SHP77 (cell line): ENCODE measurements around the gene PEA15.
A peak's percentile ranks its signal among the peaks of the same experiment; 100 is the strongest.

Experiments used
- DNase-seq, 2 experiments: peaks; one replicate each; lab custom pipeline; 2025; lab: John Stamatoyannopoulos, UW

The PEA15 gene

DNA sequence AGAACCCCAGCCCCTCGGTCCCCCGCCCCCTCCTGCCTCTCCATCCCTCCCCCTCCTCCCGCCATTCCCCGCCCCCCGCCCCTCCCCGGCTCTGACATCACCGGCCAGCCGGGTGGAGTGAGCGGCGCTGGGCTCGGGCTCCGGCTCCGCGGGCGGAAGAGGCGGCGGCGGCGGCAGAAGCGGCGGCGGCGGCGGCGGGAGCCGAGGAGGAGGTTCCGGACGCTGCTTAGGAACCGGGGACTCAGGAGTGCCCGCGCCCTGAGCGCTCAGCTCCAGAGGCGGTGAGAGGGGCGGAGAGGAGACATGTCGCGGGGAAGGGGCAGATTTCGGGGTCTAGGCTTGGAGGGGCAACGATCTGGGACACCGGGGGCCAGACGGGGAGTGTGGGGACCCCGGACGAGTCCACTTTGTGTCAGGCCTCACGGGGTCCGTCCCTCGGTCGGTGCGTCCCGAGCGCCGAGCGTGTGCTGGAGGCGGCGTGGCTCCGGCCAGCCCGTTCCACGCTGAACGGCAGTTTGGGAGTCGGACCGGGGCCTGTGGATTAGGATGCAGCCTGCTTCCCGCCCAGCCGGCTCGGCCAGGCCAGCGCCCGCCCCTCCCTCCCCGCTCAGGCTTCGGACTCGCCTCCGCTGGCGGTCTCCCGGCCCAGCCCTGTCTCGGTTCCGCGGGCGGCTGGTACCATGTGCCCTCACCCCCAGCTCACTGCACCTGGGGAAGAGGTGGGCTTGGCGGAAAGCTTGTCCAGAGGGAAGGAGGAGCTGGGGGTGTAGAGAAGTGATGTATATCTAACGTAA is at the start of gene PEA15:
Gene PEA15, plus strand, starts transcription at position 143 of the 794 bp plus-strand sequence. CDS start 6,161 bp downstream, outside the sequence.
- peak in 1 of 2 experiments; percentile 66 for DNase-seq

DNA sequence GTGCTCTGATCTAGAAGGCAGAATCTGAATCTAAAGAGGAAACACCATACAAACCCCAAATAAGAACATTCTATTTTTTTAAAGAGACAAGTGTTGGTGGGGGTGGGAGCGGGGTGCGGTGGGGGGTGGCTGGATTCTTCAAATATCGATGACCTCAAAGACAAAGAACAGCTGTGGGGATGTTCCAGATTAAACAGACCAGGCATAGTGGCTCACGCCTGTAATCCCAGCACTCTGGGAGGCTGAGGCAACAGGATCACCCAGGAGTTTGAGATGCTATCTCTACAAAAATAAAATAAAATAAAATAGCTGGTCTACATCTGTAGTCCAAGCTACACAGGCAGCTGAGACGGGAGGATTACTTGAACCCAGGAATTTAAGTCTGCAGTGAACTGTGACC is 48.8 kb upstream of the PEA15 start:
- no peak for DNase-seq

DNA sequence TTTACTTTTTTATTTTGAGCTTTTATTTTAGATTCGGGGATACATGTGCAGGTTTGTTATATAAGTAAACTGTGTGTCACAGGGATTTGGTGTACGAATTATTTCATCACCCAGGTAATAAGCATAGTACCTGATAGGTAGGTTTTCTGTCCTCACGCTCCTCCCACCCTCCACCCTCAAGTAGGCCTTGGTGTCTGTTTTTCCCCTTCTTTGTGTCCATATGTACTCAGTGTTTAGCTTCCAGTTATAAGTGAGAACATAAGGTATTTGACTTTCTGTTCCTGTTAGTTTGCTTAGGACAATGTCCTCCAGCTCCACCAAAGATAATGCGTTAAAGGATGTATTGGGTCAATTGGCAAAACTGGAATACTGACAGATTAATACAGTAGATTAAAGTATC is 48.0 kb upstream of the PEA15 start:
- DNase-seq, result no peak

GRCh38 chr1:160158031-160158430 is 47.2 kb upstream of the PEA15 start:
- DNase-seq, result no peak

DNA sequence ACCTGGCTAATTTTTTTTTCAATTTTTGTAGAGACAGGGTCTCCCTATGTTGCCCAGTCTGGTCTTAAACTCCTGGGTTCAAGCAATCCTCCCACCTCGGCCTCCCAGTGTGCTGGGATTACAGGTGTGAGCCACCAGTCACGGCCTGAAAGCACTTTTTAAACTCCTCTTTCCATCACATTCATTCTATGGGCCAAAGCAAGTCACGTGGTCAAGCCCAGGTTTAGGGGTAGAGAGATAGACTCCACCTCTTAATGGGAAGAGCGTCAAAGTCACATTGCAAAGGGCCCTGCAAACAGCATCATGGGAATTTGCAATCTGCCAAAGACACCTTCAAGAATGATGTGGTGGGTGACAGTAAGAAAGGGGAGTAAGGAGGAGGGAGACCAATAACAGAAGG is 46.6 kb upstream of the PEA15 start:
- no peak for DNase-seq

DNA sequence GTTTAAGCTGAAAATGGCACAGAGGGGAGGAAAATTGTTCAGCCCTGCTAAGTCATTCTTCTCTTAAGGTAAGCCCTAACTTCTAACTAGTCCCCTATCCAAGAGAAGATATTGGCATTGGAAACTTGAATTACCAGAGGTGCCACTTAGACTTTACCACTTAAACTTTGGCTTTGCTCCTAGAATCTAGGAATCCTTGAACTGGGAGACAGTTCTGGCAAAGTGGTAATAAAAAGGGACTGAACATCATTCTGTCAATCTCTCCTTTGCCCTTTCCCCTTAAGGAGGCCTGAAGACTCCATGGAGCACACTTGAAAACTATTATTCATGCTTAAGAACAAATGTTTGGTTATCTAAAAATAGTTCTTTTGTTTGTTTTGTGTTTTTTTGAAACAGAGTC is 45.3 kb upstream of the PEA15 start:
- DNase-seq, result no peak

DNA sequence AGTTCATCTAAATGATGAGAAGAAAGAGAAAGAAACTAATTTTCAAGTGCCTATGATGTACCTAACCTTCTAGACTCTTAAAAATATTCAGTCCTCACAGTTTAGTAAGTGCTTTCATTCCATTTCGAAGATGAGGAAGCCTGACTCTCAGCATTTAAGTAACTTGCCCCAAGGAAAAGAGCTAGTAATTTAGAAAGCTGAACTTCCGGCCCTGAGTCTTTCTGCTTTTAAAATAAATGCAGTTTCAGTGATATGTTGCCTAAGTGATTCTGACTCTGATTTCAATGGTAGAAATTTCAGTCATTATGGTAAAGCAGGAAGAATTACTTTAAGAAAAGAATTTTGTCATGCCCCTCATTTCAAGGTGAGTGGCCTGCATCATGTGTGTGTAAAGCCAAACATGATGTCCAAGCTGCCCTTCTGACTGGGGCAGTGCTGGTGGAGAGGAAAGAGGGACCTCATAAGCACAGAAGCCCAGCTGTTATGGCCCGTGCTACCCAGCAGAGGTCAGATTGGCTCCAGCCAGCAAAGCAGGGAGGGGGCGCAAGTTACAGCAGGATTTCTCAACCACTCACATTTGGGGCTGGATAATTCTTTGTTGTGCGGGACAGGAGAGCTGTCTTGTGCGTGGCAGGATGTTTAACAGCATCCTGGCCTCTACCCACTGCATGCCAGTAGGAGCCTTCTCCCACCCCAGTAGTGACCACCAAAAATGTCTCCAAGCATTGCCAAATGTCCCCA is 43.0 kb upstream of the PEA15 start:
- no peak for DNase-seq

- DNase-seq, result no peak
Measured at GRCh38 chr1:160162931-160163330, 42.3 kb upstream of the PEA15 start.

- DNase-seq, result no peak
Measured at GRCh38 chr1:160163615-160164014, 41.6 kb upstream of the PEA15 start.

DNA sequence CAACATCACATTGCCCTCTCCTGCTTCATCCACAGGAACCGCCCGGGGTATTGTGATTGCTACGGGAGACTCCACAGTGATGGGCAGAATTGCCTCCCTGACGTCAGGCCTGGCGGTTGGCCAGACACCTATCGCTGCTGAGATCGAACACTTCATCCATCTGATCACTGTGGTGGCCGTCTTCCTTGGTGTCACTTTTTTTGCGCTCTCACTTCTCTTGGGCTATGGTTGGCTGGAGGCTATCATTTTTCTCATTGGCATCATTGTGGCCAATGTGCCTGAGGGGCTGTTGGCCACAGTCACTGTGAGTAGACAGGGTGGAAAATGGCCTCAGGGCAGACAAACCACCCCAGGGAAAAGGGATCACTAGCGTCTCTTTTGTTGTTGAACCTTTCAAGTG is 41.1 kb upstream of the PEA15 start:
- DNase-seq, result no peak

GRCh38 chr1:160166166-160166868 is 38.9 kb upstream of the PEA15 start:
- DNase-seq, result no peak

DNA sequence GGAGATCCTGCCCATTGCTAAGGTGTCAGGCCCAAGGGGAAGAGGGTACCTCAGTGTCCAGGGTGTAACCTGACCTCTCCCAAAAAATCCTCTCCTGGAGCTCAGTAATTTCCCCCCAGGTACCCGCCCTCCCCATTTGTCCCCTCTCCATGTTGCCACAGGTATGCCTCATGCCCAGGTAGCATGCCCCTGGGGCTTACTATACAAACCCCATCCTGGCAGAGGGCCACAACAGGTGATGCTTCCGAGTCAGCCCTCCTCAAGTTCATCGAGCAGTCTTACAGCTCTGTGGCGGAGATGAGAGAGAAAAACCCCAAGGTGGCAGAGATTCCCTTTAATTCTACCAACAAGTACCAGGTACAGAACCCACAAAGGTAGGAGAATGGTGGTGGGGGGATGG is 38.1 kb upstream of the PEA15 start:
- no peak for DNase-seq

DNA sequence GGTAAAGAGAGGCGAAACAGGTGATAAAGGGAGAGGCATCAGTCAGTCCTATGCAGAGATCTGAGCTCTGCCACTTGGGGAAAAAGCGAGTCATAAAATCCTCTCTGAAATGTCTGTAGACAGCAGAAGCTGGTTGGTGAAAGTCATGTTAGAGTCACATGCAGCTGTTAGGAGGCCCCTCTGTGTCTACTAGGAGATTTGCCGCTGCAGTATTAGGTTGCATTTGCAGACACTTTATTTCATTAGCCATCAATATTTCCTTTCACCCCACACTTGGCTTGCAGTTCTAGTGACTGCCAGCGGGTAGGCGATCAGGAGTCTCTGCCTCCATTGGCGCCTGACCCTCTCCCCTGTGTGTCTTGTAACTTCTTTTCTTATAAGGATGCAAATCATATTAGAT is 37.6 kb upstream of the PEA15 start:
- no peak for DNase-seq

- DNase-seq, result no peak
Measured at GRCh38 chr1:160168016-160168415, 37.2 kb upstream of the PEA15 start.

DNA sequence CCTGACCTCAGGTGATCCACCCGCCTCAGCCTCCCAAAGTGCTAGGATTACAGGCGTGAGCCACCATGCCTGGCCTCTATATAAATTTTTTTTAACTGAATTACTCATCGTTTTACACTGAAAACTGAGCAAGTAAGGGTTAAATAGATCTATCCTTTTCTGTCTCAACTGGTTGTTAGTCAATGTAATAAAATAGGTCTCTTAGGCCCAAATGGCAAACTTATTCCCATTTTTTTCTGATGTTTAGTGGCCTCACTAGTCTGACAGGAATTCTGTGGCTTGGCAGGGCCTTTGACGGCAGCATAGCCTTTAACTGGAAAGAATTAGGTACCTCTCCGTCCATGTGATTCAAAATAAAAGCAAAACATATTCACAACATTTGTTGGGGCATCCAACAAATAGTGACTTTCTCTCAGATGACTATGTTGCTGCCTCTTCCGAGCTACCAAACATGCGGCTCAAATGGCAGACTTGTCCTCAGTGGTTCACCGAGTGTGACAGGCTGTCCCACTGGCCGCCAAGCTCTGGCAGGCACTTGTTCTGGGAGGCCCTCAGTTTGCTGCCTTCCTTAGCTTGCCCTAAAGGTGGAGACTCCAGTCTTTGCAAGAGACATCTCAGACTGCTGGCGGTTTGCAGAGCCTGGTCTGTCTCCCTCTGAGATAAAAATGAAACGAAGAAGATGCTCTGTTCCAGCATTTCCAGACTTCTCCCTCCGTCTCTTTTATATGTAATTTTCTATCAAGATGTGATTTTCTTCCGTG is 36.4 kb upstream of the PEA15 start:
- DNase-seq, result no peak

- no peak for DNase-seq
Measured at GRCh38 chr1:160169553-160170399, 35.4 kb upstream of the PEA15 start.

DNA sequence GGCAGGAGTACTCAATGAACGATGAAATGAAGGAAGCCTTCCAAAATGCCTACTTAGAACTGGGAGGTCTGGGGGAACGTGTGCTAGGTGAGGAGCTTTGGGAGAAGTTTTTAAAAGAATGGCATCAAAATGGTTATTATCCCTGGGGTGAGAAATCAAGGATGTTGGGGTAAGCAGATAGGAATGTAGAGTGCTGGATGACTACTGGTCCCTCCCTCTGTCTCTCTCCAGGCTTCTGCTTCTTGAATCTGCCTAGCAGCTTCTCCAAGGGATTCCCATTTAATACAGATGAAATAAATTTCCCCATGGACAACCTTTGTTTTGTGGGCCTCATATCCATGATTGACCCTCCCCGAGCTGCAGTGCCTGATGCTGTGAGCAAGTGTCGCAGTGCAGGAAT is 33.8 kb upstream of the PEA15 start:
- DNase-seq, result no peak

GRCh38 chr1:160171980-160172379 is 33.2 kb upstream of the PEA15 start:
- DNase-seq, result no peak

DNA sequence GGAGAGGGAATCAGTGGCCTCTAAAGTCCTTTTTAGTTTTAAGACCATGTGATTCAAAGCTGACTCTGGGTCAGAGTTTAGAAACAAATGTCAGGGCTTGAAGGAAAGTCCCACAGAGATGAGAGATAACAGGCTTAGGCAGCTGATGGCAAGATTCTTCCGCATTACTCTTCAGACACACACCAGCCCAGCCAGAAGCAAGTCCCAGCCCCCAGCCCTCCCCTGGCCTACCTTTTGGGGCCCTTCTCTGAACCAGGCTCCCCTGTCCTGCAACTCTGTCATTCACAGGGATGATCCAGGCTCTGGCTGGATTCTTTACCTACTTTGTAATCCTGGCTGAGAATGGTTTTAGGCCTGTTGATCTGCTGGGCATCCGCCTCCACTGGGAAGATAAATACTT is 28.0 kb upstream of the PEA15 start:
- DNase-seq, result no peak

- no peak for DNase-seq
Measured at GRCh38 chr1:160177667-160178066, 27.5 kb upstream of the PEA15 start.

- DNase-seq, result no peak
Measured at GRCh38 chr1:160178731-160179130, 26.5 kb upstream of the PEA15 start.
